Stimulated activated CD4-positive, alpha-beta T cell treated with anti-CD3 and anti-CD28 coated beads, Interleukin-1b, Interleukin-23, amount 100 ng/mL, for 1 hour (primary cell): ENCODE measurements around the gene NRCAM.

ENCODE experiments used
- DNase-seq, 2 donors: peaks; one replicate each; pipeline ENCODE4 v3.0.0-alpha.2; 2020; ENCODE audit warnings: low read depth in 2 of 2

The NRCAM gene

DNA sequence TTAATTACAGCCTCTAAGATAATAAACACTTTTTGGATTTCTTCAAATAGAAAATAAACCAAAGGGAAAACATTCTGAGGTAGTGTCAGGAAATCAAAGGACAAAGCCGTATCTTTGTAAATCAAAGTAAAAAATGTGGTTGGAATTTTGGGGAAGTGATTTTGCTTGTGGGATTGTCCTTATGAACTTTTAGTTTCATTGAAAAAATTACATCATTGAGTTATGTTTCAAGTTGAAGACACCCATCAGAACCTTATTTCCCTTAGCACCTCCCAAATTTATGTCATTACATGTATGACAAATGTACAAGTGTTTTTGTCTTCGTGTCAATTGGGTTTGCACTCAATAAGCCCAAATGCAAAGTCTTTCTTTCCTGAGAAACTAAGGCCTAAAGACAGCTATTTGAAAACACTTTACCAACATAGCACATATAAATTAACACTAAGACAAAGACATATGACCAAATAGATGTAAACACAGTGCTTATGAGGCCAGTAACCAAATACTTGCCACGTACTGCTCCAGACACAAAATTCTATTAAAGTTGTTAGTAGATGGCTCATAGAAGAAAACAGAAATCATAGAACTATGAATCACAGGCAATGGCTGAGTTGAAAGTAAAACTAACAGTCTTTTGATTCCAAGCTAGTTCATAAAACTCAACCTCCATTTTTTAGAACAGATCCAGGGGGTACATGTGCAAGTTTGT is 299.2 kb downstream of the NRCAM start:
- DNase-seq: no peak

DNA sequence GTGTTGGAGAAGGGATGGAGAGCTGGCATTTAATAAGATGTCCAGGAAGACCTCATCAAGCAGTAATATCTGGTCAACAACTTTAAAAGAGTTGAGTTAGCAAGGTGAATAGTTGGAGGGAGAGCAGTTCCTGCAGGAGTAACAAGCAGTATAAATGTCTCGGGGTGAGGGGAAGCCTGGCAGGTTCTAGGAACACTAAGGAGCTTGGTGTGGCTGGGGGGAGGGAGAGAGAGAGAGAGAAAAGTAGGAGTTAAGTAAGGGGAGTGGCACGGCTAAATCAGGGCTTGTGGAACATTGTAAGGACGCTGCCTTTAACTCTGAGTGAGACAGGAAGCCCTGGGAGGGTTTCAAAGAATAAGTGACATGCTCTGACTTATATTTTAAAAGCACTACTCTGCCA is 304.0 kb downstream of the NRCAM start:
- DNase-seq: no peak

DNA sequence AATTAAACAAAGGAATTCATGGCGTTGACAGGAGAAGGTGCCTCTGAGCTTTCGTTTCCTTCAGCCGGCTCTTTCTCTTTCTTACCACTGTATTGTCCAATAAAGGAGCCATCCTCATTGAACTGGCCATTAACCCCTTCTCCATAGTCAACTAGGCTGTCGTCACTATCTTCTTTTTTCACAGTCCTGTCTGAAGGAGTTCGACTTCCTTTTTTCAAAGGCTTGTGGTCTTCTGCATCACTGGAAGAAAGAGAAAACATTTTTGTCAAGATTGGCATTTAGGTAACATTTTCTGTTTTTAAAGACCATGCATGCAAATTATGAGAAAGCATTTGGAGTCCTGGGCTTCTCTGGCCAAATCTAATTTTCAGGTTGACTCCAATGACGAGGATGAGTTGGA is 306.3 kb downstream of the NRCAM start:
- DNase-seq: no peak

DNA sequence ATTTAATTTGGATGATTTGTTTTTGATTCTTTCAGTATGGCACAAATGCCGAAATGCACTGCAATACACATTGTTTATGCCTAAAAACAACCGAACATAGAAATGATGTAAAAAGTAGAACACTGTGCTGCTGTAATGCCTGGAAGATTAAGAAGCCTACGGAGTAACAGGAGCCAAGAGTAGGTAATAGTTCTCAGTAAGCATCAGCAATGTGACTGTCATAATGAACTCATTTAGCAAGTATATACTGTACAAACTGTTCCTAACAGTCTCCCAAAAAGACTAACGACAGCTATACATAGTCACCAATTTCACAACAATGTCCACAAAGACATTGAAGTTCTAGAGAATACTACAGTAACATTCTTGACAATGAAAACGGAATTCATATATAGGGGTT is 307.1 kb downstream of the NRCAM start:
- DNase-seq: no peak

DNA sequence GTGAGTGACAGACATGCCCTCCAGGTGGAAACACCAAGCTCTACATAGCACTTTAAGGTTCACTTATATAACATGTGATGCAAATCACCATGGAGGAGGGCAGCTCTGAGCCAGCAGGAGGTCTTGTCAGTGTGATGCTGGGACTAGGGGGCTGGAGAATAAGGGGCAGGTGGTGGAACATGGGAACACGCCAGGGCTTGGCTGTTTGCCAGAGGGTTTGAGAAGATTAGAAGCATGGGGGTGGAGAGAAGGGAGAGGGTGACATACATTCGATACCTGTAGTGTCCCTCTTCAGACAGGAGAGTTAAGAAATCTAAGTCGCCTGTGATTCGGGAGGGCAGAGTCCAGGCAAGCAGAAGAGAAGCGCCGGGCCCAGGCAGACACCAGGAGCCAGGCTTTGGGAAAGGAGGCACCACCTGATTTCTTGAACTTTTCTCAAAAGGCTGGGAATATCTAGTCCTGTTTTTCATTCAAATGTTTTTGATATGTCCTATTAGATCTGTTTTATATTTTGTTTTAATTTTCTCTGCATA is 309.1 kb downstream of the NRCAM start:
- no peak for DNase-seq

DNA sequence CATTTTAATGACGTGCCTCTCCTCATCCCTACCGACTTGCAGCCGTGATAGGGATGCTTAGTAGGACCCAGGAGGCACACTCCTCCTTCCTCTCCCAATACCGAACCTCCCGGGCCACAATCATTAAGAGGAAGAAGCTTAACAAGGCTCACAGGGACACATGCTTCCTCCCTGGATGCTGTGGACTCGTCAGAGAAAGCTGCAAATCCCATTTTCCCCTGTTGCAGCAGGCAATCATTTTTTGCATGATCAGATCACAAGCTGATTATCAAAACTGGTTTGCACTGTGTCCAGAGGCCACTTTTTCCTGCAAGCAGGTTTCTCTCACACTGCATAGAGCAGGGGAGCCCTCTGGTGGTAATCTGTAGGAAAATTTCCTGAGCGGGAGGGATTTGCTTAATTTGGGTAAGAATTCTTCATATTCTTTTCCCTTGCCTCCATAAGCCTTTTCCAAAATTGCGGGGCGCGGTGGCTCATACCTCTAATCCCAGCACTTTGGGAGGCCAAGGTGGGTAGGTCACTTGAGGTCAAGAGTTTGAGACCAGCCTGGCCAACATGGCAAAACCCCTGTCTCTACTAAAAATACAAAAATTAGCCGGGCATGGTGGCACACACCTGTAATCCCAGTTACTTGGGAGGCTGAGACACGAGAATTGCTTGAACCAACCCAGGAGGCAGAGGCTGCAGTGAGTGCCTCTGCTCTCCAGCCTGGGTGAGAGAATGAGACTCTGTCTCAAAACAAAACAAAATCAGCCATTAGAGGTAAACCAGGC is 310.0 kb downstream of the NRCAM start:
- no peak for DNase-seq

DNA sequence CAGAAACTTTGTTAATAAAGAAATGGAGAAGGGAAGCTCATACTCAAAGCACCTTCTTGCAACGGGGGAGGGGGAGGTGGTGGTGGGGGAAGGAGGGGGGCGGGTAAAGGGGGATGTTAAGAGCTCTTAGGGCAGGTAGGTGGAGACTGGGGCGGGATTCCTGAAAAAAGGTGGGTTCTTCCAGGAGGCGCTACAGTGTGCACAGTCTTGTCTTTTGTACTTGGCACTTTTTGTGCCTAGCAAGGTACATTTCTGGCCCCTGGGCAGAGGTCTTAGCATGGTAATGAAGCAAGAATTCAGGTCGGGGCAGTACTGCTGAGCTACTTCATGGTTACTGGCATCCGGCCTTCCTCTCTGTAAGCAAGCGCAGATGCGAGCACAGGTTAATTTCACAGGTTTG is 310.8 kb downstream of the NRCAM start:
- no peak for DNase-seq

DNA sequence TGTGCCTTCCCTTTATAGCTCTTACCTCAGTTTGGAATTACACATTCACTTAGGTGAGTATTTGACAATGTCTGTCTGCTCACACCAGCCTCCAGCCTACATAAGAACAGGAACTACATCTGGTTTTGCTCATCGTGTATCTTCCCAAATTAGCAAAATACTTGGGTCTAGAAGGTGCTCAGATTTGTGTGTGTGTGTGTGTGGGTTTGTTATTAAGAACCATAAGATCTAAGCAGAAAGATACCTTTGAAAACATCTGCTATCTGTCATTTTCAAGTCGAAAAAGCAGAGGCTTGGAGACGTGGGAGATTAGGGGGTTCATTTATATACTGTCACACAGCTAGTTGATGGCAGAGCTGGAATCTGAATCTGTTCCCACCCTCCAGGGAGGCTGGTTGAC is 311.3 kb downstream of the NRCAM start:
- DNase-seq: no peak

DNA sequence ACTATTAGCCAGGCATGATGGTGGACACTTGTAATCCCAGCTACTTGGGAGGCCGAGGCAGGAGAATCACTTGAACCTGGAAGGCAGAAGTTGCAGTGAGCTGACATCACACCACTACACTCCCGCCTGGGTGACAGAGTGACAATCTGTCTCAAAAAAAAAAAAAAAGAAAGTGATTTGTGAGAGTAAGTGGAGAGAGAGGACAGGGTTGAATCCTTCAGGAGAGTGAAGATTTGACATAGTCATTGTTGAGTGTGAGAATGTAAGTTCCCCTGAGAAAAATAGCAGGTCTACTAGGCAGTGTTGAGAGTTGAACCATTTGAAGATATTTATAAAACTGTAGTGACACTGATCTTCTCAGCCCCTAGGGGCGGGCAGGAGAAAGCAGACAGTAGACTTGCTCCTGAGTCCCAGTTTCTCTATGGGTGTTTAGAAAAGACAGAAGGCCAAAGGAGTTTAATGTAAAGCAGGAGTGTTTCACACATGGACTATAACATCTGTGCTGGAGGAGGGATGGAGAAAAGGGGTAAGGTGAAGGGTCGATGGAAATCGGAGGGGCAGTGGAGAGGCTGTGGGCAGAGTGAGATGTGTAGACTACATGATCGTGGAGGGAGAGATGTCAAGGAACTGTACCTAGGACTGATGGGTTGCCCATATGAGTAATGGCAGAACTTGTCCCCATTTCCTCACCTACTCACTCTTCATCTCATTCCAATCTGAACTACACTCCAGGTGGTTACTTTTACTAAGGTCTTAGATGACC is 312.4 kb downstream of the NRCAM start:
- no peak for DNase-seq

DNA sequence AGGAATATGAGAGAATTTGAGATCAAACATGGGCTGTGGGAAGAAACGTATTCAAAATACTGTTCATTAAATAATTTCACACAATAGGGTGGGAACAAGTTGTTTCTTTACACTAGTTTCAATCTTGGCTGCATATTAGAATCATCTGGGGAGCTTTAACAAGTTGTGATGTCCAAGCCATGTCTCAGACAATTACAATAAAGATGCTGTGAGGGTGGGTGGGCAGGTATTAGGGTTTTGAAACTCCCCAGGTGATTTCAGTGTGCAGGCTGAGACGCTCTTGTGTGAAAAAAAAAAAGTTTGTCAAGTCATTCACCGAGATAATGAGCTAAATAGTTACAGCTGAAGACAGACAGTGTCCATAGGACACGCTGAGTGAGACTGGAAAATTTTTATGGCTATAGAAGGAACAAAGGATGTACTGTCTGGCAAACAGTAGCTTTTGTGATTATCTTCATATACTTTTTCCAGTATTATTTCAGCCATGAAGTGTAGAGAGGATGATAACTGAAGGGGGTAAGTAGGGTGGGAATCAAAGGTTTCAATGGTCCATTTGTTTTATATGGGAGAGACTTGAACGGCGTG is 313.5 kb downstream of the NRCAM start:
- DNase-seq: no peak

DNA sequence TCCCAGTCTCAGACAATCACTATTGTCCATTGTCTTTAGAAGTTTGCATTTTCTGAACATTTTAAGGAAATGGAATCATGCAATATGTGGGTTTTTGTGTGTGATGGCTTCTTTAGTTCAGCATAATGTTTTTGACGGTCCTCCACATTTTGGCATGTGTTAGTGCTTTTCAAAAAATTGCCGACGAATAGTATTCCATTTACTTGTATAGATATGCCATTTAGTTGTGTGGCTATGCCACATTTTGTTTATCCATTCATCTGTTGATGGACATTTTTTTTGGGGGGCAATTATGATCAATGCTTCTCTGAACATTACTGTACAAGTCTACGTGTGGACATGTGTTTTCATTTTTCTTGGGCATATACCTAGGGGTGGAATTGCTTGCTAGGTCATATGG is 314.1 kb downstream of the NRCAM start:
- no peak for DNase-seq

DNA sequence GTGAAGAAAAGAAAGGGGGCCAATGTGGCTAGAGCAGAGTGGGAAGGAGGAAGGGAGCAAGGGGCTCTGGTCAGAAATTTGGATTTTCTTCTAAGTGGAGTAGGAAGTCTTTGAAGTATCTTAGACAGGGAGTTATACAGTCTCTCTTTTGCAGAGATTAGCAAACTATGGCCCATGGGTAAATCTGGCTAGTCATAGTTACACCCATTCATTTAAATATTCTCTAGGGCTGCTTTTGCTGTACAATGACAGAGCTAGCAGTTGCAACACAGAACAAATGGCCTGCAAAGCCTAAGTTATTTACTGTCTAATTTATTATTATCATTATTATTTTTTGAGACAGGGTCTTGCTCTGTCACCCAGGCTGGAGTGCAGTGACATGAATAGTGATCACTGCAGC is 315.6 kb downstream of the NRCAM start:
- DNase-seq: no peak

DNA sequence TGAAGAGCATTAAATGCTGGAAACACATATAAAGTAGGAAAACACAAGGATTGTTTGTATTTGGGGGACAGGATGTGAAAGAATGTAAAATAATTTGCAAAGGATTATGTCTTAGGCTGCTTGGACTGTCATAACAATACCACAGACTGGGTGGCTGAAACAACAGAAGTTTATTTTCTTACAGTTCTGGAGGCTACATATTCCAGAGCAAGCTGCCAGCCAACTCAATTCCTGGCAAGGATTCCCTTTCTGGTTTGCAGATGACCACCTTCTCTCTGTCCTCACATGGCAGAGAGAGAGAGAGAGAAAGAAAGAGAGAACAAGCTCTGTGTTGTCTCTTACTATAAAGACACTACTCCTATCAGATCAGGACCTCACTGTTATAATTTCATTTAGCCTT is 317.3 kb downstream of the NRCAM start:
- no peak for DNase-seq

DNA sequence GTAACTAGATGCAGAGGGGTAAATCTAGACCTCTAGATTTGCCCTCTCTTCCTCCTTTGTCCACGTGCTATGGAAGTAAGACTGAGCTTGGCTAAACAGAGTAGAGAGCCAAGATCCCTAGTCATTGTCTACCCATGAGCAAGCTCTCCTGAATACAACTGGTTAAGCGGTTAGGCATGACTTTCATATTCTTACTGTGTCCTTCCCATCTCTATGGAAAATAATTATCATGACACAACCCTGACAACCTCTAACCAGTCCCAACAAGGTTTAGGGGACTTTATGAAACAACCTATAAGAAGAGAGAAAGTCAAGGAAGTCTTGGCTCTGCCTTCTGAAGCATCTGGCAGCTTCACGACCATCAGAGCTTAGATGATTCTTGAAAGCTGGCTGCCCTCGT is 318.2 kb downstream of the NRCAM start:
- no peak for DNase-seq

DNA sequence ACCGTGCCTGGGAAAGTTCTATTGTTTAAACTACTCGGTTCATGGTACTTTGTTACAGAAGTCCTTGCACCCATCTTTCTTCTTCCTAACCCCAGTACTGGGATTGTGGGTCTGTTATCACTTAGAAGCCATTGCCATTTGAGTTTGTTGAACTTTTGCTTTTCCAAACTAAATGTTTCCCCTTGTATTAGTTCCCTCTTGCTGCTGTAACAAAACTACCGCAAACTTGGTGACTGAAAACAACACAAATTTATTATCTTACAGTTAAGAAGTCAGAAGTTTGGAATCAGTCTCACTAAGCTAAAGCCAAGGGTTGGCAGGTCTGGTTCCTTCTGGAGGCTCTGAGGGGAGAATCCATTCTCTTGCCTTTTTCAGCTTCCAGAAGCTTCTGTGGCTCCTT is 319.2 kb downstream of the NRCAM start:
- no peak for DNase-seq

DNA sequence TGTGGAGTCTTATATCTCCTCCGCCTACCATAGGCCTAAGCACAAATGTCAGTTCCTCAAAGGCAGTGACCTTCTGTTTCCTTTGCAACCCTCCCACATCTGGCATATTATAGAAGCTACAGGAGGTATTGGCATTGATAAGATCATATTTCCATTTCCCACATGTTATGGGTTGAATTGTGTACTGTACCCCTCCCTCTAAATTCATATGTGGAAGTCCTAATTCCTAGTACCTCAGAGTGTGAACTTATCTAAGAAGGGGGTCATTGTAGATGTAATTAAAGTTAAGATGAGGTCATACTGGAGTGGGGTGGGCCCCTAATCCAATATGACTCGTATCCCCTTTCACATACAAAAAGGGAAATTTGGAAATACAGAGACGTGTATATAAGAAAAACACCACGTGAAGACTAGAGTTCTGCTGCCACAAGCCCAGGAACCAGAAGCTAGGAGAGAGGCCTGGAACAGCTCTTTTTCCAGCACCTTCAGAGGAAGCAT is 320.0 kb downstream of the NRCAM start:
- DNase-seq: no peak

DNA sequence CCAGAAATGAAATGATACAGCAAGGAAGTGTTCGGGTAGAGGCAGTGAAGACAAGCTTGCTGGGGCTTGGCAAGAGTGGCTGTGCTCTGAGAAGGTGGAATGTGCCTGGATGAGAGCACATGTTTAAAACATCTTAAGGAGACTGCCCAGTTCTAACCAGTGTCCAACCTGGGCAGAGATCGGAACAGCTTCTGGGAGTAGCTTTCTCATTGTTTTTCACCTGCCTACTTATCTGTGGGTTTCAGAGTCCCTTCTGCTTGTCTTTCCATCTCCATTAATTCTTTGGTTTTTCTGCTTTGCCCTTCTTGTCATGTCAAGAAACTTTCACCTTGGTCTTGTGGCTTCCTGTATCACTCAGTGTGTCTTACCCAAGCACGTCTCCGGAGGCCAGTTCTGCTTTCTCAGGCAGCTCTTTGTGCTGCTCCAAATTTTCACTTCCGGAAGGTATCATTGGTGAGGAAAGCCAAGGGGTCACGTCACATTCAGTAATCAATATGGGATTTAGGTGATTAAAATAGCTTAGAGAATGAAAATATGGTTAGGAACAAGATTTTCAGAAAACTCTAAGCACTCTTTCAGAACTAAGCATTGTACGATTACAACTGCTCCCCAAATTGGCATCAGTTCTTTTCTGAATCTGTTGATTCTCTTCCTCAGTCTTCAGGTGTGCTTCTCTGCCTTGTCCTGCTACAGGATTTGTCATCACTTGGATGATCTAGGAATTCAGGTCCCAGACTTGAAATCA is 320.6 kb downstream of the NRCAM start:
- no peak for DNase-seq

DNA sequence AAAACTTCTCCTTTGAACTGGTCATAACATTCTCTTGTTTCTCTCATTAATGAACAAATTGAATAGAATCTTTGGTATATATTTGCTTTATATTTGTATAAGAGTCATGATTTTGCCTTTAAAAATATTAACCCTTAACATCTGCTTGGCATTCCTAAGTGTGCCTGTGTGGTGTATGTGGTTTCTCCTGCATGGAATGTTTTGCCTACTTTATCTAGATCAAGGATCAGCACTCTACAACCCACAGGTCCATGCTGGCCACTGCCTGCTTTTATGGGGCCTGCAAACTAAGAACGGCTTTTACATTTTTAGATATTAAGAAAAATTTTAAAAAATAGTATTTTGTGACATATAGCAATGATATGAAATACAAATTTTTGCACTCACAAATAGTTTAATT is 321.8 kb downstream of the NRCAM start:
- DNase-seq: no peak

DNA sequence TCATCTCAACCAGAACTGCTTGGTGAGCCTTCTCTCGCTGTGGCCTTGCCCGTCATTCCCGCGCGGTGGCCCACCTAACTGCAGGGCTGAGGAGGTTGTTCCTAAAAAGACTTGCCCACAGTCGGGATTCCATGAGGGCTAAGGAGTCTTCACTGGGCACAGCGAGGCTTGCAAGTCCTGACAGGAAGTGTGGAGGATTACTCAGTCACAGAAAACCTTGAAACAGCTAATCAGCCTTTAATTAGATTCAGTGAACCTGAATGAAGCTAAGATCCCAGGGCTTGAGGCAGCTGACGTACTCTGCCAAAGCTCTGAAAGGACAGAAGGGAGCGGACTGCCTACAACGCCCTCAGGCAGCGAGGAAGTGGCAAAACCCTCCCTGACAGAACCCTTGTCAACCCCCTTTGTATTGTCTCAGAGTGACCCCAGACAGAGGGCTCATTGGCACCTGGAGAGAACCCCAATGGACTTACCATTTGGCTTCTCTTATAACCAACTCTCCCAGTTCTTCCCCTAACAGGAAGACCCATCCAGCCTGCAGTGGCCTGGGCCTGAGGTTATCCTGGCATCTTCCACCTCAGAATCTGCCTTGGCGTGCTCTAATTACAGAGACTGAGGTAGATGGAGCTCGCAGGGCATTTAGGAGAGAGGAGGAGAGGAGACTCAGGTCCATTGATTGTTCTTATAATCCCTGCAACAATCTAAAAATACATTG is 323.5 kb downstream of the NRCAM start:
- no peak for DNase-seq

DNA sequence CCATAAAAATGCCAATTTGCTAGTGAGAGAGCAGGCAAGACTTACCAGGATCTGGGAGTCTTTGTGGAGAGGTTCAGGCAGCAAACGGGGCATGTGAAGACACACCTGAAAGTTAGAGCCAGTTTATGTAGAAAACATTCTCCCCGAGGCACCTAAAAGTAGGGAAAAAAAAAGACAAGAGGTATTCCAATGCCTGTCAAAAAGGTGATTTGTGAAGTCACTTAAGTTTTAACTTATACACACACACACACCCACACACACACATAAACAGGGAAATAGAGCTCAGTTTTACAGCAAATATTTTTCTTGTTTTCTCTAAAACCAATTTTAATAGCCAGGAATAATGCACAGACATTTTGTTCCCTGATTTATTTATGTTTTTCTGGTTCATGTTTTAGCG is 326.0 kb downstream of the NRCAM start, which contains the start of gene LAMB4:
Gene LAMB4, minus strand, starts transcription at position 101 of the 400 bp plus-strand sequence. CDS start 7,197 bp downstream, outside the sequence.
- DNase-seq: no peak
